Stimulated activated memory B cell treated with anti-CD40 and anti-IgM and Interleukin-4, amounts not matched to agents 10 μg/mL and 1 μg/mL and 100 μg/mL, for 72 hours (primary cell): ENCODE data around the gene RBPJ.
"Not testable (repeated sequence)": the region's sequence is repeated elsewhere in the genome, so short reads cannot be mapped to it uniquely, and the experiment has no call there.

Source experiments
- ATAC-seq: fragments of 150-1000 bp; cut with Tn5 transposase; 2 replicates; pipeline ENCODE4 v1.10.0; 2021
- H3K27ac Mint-ChIP-seq: one replicate; pipeline ENCODE4 v1.8.0; 2022; ENCODE audit warnings: mild to moderate bottlenecking, mixed read lengths
- H3K27me3 Mint-ChIP-seq: one replicate; pipeline ENCODE4 v1.8.0; 2022; ENCODE audit warnings: mixed read lengths
- H3K36me3 Mint-ChIP-seq: one replicate; pipeline ENCODE4 v1.8.0; 2022; ENCODE audit warnings: mixed read lengths
- H3K4me1 Mint-ChIP-seq: one replicate; pipeline ENCODE4 v1.8.0; 2022; ENCODE audit warnings: mixed read lengths
- H3K4me3 Mint-ChIP-seq: one replicate; pipeline ENCODE4 v1.8.0; 2022; ENCODE audit warnings: mild to moderate bottlenecking, moderate library complexity, mixed read lengths
- H3K9me3 Mint-ChIP-seq: one replicate; pipeline ENCODE4 v1.8.0; 2022; ENCODE audit warnings: mixed read lengths

RBPJ gene

GRCh38 chr4:26369132-26369531, 48.3 kb downstream of the RBPJ start:
- no peak for ATAC-seq
- H3K36me3 Mint-ChIP-seq = peaks cover 16% of the 10 kb centered on the region

GRCh38 chr4:26369581-26369980, 48.8 kb downstream of the RBPJ start:
- H3K4me3 Mint-ChIP-seq = no peak overlapping the region
- peaks cover 16% of the 10 kb centered on the region for H3K36me3 Mint-ChIP-seq
- no peaks in the 10 kb centered on the region for H3K27me3 Mint-ChIP-seq
- peaks cover 32% of the 10 kb centered on the region for H3K4me1 Mint-ChIP-seq
- no peak for ATAC-seq
- H3K9me3 Mint-ChIP-seq = no peaks in the 10 kb centered on the region
- no peak overlapping the region for H3K27ac Mint-ChIP-seq

More at GRCh38 chr4:26369132-26369531, 48.3 kb downstream of the RBPJ start:
- H3K4me3 Mint-ChIP-seq = no peak overlapping the region
- H3K9me3 Mint-ChIP-seq = no peaks in the 10 kb centered on the region
- no peak overlapping the region for H3K27ac Mint-ChIP-seq
- H3K27me3 Mint-ChIP-seq = no peaks in the 10 kb centered on the region
- H3K4me1 Mint-ChIP-seq = peaks cover 32% of the 10 kb centered on the region

GRCh38 chr4:26372076-26372475, 51.3 kb downstream of the RBPJ start:
- H3K27me3 Mint-ChIP-seq = no peaks in the 10 kb centered on the region
- ATAC-seq = no peak
- H3K9me3 Mint-ChIP-seq = no peaks in the 10 kb centered on the region
- H3K36me3 Mint-ChIP-seq = peaks cover 21% of the 10 kb centered on the region
- H3K4me1 Mint-ChIP-seq = peaks cover 43% of the 10 kb centered on the region
- no peak overlapping the region for H3K27ac Mint-ChIP-seq
- no peak overlapping the region for H3K4me3 Mint-ChIP-seq

GRCh38 chr4:26372525-26373172, 51.8 kb downstream of the RBPJ start:
- no peaks in the 10 kb centered on the region for H3K27me3 Mint-ChIP-seq
- H3K4me1 Mint-ChIP-seq = peaks cover 49% of the 10 kb centered on the region
- ATAC-seq = peak; percentile 79
- no peak overlapping the region for H3K4me3 Mint-ChIP-seq
- no peaks in the 10 kb centered on the region for H3K9me3 Mint-ChIP-seq
- H3K27ac Mint-ChIP-seq = no peak overlapping the region
- peaks cover 21% of the 10 kb centered on the region for H3K36me3 Mint-ChIP-seq

- Mint-ChIP-seq H3K27ac (no peak overlapping the region), H3K4me1 (peaks cover 55% of the 10 kb centered on the region), H3K36me3 (peaks cover 10% of the 10 kb centered on the region), H3K27me3 (no peaks in the 10 kb centered on the region), H3K4me3 (no peak overlapping the region), H3K9me3 (no peaks in the 10 kb centered on the region)
- ATAC-seq = no peak
Observed at GRCh38 chr4:26375551-26375950, 54.7 kb downstream of the RBPJ start.

GRCh38 chr4:26377328-26378311, 56.8 kb downstream of the RBPJ start:
- H3K27me3 Mint-ChIP-seq = no peaks in the 10 kb centered on the region
- H3K4me1 Mint-ChIP-seq = peaks cover 53% of the 10 kb centered on the region
- H3K4me3 Mint-ChIP-seq = no peak overlapping the region
- H3K9me3 Mint-ChIP-seq = no peaks in the 10 kb centered on the region
- H3K36me3 Mint-ChIP-seq = peaks cover 10% of the 10 kb centered on the region
- H3K27ac Mint-ChIP-seq = no peak overlapping the region
- no peak for ATAC-seq

- peaks cover 44% of the 10 kb centered on the region for H3K4me1 Mint-ChIP-seq
Observed at GRCh38 chr4:26379837-26380236, 59.0 kb downstream of the RBPJ start.

GRCh38 chr4:26380740-26381139, 59.9 kb downstream of the RBPJ start:
- Mint-ChIP-seq H3K9me3 (no peaks in the 10 kb centered on the region), H3K27ac (no peak overlapping the region), H3K27me3 (no peaks in the 10 kb centered on the region), H3K36me3 (peaks cover 10% of the 10 kb centered on the region), H3K4me3 (no peak overlapping the region), H3K4me1 (peaks cover 48% of the 10 kb centered on the region)
- ATAC-seq = no peak

More at GRCh38 chr4:26379837-26380236, 59.0 kb downstream of the RBPJ start:
- Mint-ChIP-seq H3K27ac (no peak overlapping the region), H3K4me3 (no peak overlapping the region), H3K36me3 (peaks cover 10% of the 10 kb centered on the region), H3K9me3 (no peaks in the 10 kb centered on the region), H3K27me3 (no peaks in the 10 kb centered on the region)
- no peak for ATAC-seq

- H3K4me3 Mint-ChIP-seq = no peak overlapping the region
- no peaks in the 10 kb centered on the region for H3K27me3 Mint-ChIP-seq
- H3K4me1 Mint-ChIP-seq = peaks cover 18% of the 10 kb centered on the region
- H3K27ac Mint-ChIP-seq = no peak overlapping the region
- H3K36me3 Mint-ChIP-seq = peaks cover 28% of the 10 kb centered on the region
- peaks cover 3% of the 10 kb centered on the region for H3K9me3 Mint-ChIP-seq
- ATAC-seq = no peak
Observed at GRCh38 chr4:26384380-26385057, 63.7 kb downstream of the RBPJ start.

- Mint-ChIP-seq H3K27ac (no peak overlapping the region), H3K4me3 (no peak overlapping the region)
- ATAC-seq = no peak
Observed at GRCh38 chr4:26385690-26386089, 64.9 kb downstream of the RBPJ start.

GRCh38 chr4:26386386-26386785, 65.6 kb downstream of the RBPJ start:
- no peaks in the 10 kb centered on the region for H3K27me3 Mint-ChIP-seq
- no peak for ATAC-seq
- H3K9me3 Mint-ChIP-seq = peaks cover 3% of the 10 kb centered on the region
- peaks cover 5% of the 10 kb centered on the region for H3K4me1 Mint-ChIP-seq
- H3K4me3 Mint-ChIP-seq = no peak overlapping the region
- H3K27ac Mint-ChIP-seq = no peak overlapping the region
- peaks cover 35% of the 10 kb centered on the region for H3K36me3 Mint-ChIP-seq

More at GRCh38 chr4:26385690-26386089, 64.9 kb downstream of the RBPJ start:
- peaks cover 3% of the 10 kb centered on the region for H3K9me3 Mint-ChIP-seq
- peaks cover 35% of the 10 kb centered on the region for H3K36me3 Mint-ChIP-seq
- H3K27me3 Mint-ChIP-seq = no peaks in the 10 kb centered on the region
- peaks cover 11% of the 10 kb centered on the region for H3K4me1 Mint-ChIP-seq

- Mint-ChIP-seq H3K4me1 (peaks cover 5% of the 10 kb centered on the region), H3K4me3 (no peak overlapping the region), H3K9me3 (peaks cover 3% of the 10 kb centered on the region), H3K27ac (no peak overlapping the region), H3K36me3 (peaks cover 41% of the 10 kb centered on the region), H3K27me3 (no peaks in the 10 kb centered on the region)
- ATAC-seq = no peak
Observed at GRCh38 chr4:26388671-26389070, 67.9 kb downstream of the RBPJ start.

- Mint-ChIP-seq H3K36me3 (peaks cover 30% of the 10 kb centered on the region), H3K9me3 (no peaks in the 10 kb centered on the region), H3K4me3 (no peak overlapping the region), H3K27me3 (no peaks in the 10 kb centered on the region), H3K27ac (no peak overlapping the region), H3K4me1 (peaks cover 9% of the 10 kb centered on the region)
- ATAC-seq = no peak
Observed at GRCh38 chr4:26397086-26397485, 76.3 kb downstream of the RBPJ start.

- Mint-ChIP-seq H3K27ac (no peak overlapping the region), H3K4me3 (no peak overlapping the region), H3K36me3 (peaks cover 44% of the 10 kb centered on the region), H3K4me1 (peaks cover 22% of the 10 kb centered on the region), H3K27me3 (no peaks in the 10 kb centered on the region), H3K9me3 (peaks cover 3% of the 10 kb centered on the region)
- no peak for ATAC-seq
Observed at GRCh38 chr4:26400132-26400531, 79.3 kb downstream of the RBPJ start.

- peaks cover 11% of the 10 kb centered on the region for H3K9me3 Mint-ChIP-seq
- not testable (repeated sequence) for H3K27me3 Mint-ChIP-seq, H3K4me3 Mint-ChIP-seq, ATAC-seq
- peak overlapping the region; percentile 27 for H3K27ac Mint-ChIP-seq
- peaks cover 17% of the 10 kb centered on the region for H3K4me1 Mint-ChIP-seq
- H3K36me3 Mint-ChIP-seq = peaks cover 48% of the 10 kb centered on the region
Observed at GRCh38 chr4:26402017-26402416, 81.2 kb downstream of the RBPJ start.
